Sigmoid colon (tissue), 7 donors: Measurements from ENCODE around the gene SPR. TPM values are rescaled to one million over a fixed set of nuclear protein-coding genes. Genes with fewer than 3 reads are reported as not detected.

ENCODE experiments used
- DNase-seq: peaks from one replicate; pipeline ENCODE4 v3.0.0-alpha.2; 2019
- H3K27ac ChIP-seq, 4 donors: fragments of 200-600 bp; sonication (generic); one replicate each; pipeline ENCODE4 v1.5.1; 2016 to 2019; ENCODE audit warnings: mild to moderate bottlenecking in 1 of 4
- H3K27me3 ChIP-seq, 3 donors: fragments of 200-600 bp; sonication (generic); one replicate each; pipeline ENCODE4 v1.5.1; 2019; ENCODE audit warnings: mild to moderate bottlenecking in 1 of 3
- H3K36me3 ChIP-seq, 4 donors: fragments of 200-600 bp; sonication (generic); one replicate each; pipeline ENCODE4 v1.5.1; 2016 to 2019
- H3K4me1 ChIP-seq, 4 donors: fragments of 200-600 bp; sonication (generic); one replicate each; pipeline ENCODE4 v1.5.1; 2017 to 2019
- H3K4me3 ChIP-seq, 4 donors: fragments of 200-600 bp; sonication (generic); one replicate each; pipeline ENCODE4 v1.5.1; 2017 to 2019; ENCODE audit warnings: mild to moderate bottlenecking in 2 of 4, moderate library complexity in 1 of 4
- H3K9me3 ChIP-seq, 4 donors: fragments of 200-600 bp in 3 of 4; sonication (generic) in 3 of 4; one replicate each; pipeline versions ENCODE4 v1.5.1 to v1.6.1; 2013 to 2019
- EP300 ChIP-seq, 4 donors: sonication (generic); formaldehyde crosslinking; IDR thresholded peaks; one replicate each; pipeline ENCODE4 v1.6.1; 2017; ENCODE audit warnings: antibody characterized with exemption in 4 of 4
- POLR2A ChIP-seq, 2 donors: fragments of 450-650 bp; IDR thresholded peaks; one replicate each; pipeline ENCODE4 v1.6.1; 2016; ENCODE audit warnings: antibody characterized with exemption in 2 of 2, mild to moderate bottlenecking in 2 of 2, moderate library complexity in 2 of 2
- POLR2AphosphoS5 ChIP-seq, 4 donors: sonication (generic); formaldehyde crosslinking; IDR thresholded peaks; one replicate each; pipeline ENCODE4 v1.6.1; 2017; ENCODE audit warnings: antibody characterized with exemption in 4 of 4
- WGBS, 2 donors: extraction: QIAGEN DNeasy Blood & Tissue Kit; methylation state at CpG; one replicate each; pipeline ENCODE4 v1.1.7; 2013; 5-methylcytosine and 5-hydroxymethylcytosine counted together
- intact Hi-C: fragments of 100-400 bp; cut with DNase I; formaldehyde crosslinking; loops from one replicate; pipeline ENCODE4 v1.15.1; 2023
- polyA plus RNA-seq, 3 donors: library from polyadenylated mRNA; stranded (reverse); fragments of 200-250 nt; gene quantifications; one replicate each; pipeline ENCODE4 v1.2.3, GENCODE V29; 2013
- total RNA-seq, 4 donors: library from RNA; depleted of rRNA; stranded (reverse); fragments of >200 nt; gene quantifications; one replicate each; pipeline ENCODE4 v1.1.0, GENCODE V29; 2016
- TF ChIP-seq, protein P1 (sequence below), 4 experiments: fragments of 450-650 bp in 3 of 4; fragments of 200-600 bp in 1 of 4; IDR thresholded peaks; one replicate each; pipeline ENCODE4 v1.5.1; 2016 to 2019; ENCODE audit warnings: antibody characterized with exemption in 4 of 4, mild to moderate bottlenecking in 3 of 4, moderate library complexity in 2 of 4
- donor health status: healthy with polysubstance abuse.
- donor health status: Bipolar disorder and iron deficiency.
- donor health status: healthy.

SPR gene
- total and polyA plus RNA-seq, 7 donors: 31.0 to 69.8 (median 46.1) TPM

- H3K36me3 ChIP-seq: no peaks in the 10 kb centered on the region
- no peak for DNase-seq
- peaks cover 0 to 16% (median 10%) of the 10 kb centered on the region in 4 donors for H3K4me1 ChIP-seq
- H3K27me3 ChIP-seq: peaks cover 0 to 21% (median 0%) of the 10 kb centered on the region in 3 donors
- intact Hi-C loops: no loop called here
- no peak overlapping the region for H3K4me3 ChIP-seq
- H3K9me3 ChIP-seq: no peaks in the 10 kb centered on the region
- 80 to 81% methylated on average over 14 of the region's 14 CpGs for WGBS, 2 donors
- TF ChIP-seq POLR2A (IDR thresholded peaks at IDR 0.05): no peak
- TF ChIP-seq, protein P1, sequence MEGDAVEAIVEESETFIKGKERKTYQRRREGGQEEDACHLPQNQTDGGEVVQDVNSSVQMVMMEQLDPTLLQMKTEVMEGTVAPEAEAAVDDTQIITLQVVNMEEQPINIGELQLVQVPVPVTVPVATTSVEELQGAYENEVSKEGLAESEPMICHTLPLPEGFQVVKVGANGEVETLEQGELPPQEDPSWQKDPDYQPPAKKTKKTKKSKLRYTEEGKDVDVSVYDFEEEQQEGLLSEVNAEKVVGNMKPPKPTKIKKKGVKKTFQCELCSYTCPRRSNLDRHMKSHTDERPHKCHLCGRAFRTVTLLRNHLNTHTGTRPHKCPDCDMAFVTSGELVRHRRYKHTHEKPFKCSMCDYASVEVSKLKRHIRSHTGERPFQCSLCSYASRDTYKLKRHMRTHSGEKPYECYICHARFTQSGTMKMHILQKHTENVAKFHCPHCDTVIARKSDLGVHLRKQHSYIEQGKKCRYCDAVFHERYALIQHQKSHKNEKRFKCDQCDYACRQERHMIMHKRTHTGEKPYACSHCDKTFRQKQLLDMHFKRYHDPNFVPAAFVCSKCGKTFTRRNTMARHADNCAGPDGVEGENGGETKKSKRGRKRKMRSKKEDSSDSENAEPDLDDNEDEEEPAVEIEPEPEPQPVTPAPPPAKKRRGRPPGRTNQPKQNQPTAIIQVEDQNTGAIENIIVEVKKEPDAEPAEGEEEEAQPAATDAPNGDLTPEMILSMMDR (IDR thresholded peaks at IDR 0.05): peak in 1 of 4 experiments; percentile 20
- no peak overlapping the region for H3K27ac ChIP-seq
Observed at GRCh38 chr2:72934683-72935610, 47.7 kb downstream of the SPR start.

DNA sequence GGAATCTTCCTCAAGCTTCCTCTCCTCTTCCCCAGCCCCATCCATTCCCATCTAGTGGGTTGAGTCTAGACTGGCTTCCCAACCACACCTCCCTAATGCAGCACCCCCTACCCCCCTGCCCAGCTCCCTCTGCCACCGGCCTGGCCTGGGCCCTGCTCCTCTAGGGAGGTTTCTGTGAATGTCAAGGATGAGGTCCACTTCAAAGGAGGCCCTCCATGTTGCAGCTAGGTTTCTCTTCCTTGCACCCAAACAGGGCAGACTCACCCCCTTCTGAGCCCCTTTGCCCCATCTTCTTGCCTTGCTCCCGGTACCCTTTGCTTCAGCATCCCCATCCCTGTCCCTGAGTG, 48.4 kb downstream of the SPR start:
- peaks cover 0 to 16% (median 10%) of the 10 kb centered on the region in 4 donors for H3K4me1 ChIP-seq
- intact Hi-C loops: no loop called here
- peaks cover 0 to 20% (median 0%) of the 10 kb centered on the region in 3 donors for H3K27me3 ChIP-seq
- no peaks in the 10 kb centered on the region for H3K36me3 ChIP-seq
- TF ChIP-seq EP300 (IDR thresholded peaks at IDR 0.05) (no peak), POLR2A (IDR thresholded peaks at IDR 0.05) (no peak), POLR2AphosphoS5 (IDR thresholded peaks at IDR 0.05) (no peak)
- TF ChIP-seq, protein P1 (IDR thresholded peaks at IDR 0.05): no peak
- WGBS, 2 donors: 93 to 96% methylated on average over 2 of the region's 2 CpGs
- no peak for DNase-seq
- H3K4me3 ChIP-seq: no peak overlapping the region
- no peaks in the 10 kb centered on the region for H3K9me3 ChIP-seq
- H3K27ac ChIP-seq: no peak overlapping the region

DNA sequence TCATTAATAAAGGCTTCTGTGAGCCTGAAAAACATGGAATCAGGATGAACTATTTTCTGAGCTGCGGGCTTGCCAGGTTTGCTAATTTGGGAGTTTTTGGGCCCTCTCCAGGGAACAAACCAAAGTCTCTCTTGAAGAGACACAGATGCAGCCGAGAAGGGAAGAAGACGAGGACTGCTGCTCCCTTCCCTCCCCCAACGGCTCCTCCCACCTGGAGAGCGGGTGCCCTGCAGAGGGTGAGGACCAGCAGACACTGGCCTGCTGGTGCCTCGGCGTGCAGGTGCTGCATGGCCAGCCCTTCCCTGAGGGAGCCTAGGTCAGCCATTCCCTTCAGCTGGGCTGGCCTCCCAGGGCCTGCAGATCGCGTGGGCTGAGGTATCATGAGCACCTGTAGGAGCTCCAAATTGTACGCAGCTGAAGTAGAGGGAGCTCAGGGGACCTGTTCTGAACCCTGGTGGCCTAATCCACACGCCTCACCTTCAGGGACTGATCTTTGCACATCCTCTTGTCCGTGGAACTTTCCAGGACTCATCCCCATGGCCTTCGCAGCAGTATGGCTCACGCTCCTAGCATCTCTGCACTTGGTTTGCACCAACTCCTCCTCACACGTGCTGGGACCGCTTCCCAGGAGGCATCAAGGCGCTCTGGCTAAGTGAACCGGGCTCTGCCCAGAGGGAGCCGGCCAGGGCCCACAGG, 49.6 kb downstream of the SPR start:
- 75 to 76% methylated on average over 19 of the region's 19 CpGs for WGBS, 2 donors
- peaks cover 0 to 11% (median 0%) of the 10 kb centered on the region in 3 donors for H3K27me3 ChIP-seq
- no peak for DNase-seq
- intact Hi-C loops: no loop called here
- no peaks in the 10 kb centered on the region for H3K36me3 ChIP-seq
- H3K9me3 ChIP-seq: no peaks in the 10 kb centered on the region
- no peak overlapping the region for H3K27ac ChIP-seq
- H3K4me1 ChIP-seq: peaks cover 0 to 16% (median 10%) of the 10 kb centered on the region in 4 donors
- no peak overlapping the region for H3K4me3 ChIP-seq
- TF ChIP-seq, protein P1 (IDR thresholded peaks at IDR 0.05): no peak
- TF ChIP-seq POLR2A (IDR thresholded peaks at IDR 0.05) (no peak), EP300 (IDR thresholded peaks at IDR 0.05) (no peak), POLR2AphosphoS5 (IDR thresholded peaks at IDR 0.05) (peak in 1 of 4 donors; percentile 17)

DNA sequence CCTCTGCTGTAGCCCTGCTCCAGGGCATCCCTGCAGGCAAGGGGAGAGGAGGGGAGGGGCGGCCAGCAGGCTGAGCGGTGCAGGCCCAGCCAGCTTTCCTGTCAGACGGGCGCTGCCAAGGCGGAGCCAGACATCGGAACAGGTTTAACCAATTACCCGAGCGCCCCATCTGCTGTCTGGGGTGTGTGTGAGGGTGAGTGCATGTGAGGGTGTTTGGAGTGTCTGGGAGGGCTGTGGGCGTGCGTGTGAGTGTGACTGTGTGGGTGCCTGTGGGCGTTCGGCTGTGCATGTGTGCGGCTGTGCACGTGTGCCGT, 50.1 kb downstream of the SPR start:
- H3K4me3 ChIP-seq: no peak overlapping the region
- intact Hi-C loops: no loop called here
- 55 to 76% methylated on average over 15 of the region's 15 CpGs for WGBS, 2 donors
- DNase-seq: no peak
- H3K27me3 ChIP-seq: peaks cover 0 to 9% (median 0%) of the 10 kb centered on the region in 3 donors
- no peak overlapping the region for H3K27ac ChIP-seq
- H3K36me3 ChIP-seq: no peaks in the 10 kb centered on the region
- peaks cover 0 to 16% (median 10%) of the 10 kb centered on the region in 4 donors for H3K4me1 ChIP-seq
- H3K9me3 ChIP-seq: no peaks in the 10 kb centered on the region
- no peak for TF ChIP-seq POLR2AphosphoS5 (IDR thresholded peaks at IDR 0.05)
- TF ChIP-seq, protein P1 (IDR thresholded peaks at IDR 0.05): no peak
- no peak for TF ChIP-seq POLR2A (IDR thresholded peaks at IDR 0.05)
- no peak for TF ChIP-seq EP300 (IDR thresholded peaks at IDR 0.05)
